ACC112 (cell line): ENCODE data around the gene UPP2.

ENCODE experiments used
- H2AFZ ChIP-seq: fragments of 200-600 bp; sonication (generic); one replicate; pipeline ENCODE4 v1.6.0; 2017; ENCODE audit warnings: antibody characterized with exemption, low read length; ENCODE audit not compliant: unreplicated experiment
- H3K27ac ChIP-seq: fragments of 200-600 bp; sonication (generic); 2 replicates; pipeline ENCODE4 v1.5.1; 2014; ENCODE audit warnings: low read depth, mild to moderate bottlenecking, antibody characterized with exemption, low read length, moderate library complexity
- H3K27me3 ChIP-seq: fragments of 200-600 bp; sonication (generic); 2 replicates; pipeline ENCODE4 v1.6.1; 2014; ENCODE audit warnings: mild to moderate bottlenecking, antibody characterized with exemption, low read length, moderate library complexity, mixed read lengths; ENCODE audit not compliant: insufficient read depth
- H3K36me3 ChIP-seq: fragments of 200-600 bp; sonication (generic); 2 replicates; pipeline ENCODE4 v1.6.1; 2016; ENCODE audit warnings: mild to moderate bottlenecking, antibody characterized with exemption, low read length, moderate library complexity, mixed read lengths; ENCODE audit not compliant: insufficient read depth
- H3K4me1 ChIP-seq: fragments of 200-600 bp; sonication (generic); one replicate; pipeline ENCODE4 v1.6.1; 2016; ENCODE audit warnings: low read length, mixed read lengths; ENCODE audit not compliant: insufficient read depth, unreplicated experiment, control insufficient read depth
- H3K4me3 ChIP-seq: fragments of 200-600 bp; sonication (generic); 2 replicates; pipeline ENCODE4 v1.5.1; 2014; ENCODE audit warnings: mild to moderate bottlenecking, low read depth, low read length
- H3K79me2 ChIP-seq: fragments of 200-600 bp; sonication (generic); one replicate; pipeline ENCODE4 v1.6.0; 2016; ENCODE audit warnings: low read length; ENCODE audit not compliant: control insufficient read depth, unreplicated experiment, insufficient read depth

The UPP2 gene

DNA sequence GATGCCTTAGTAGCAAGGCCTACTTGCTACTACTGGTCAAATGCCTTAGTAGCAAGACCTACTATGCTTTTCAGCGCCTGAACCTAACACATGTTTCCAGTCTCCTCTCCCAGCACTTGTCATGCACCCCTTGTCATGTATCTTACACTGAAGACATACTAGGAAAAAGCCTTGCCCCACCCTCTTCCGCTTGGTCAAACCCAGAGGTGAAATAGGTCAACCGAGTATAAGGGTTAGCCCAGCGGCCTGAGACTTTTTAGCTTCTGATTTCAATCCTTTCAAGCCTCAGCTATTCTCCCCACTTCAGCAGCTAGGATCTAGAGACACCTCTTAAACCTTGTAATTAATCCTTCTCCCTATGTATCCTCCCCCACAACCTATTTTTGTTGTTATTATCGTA is 73.3 kb downstream of the UPP2 start:
- Histone ChIP-seq H3K79me2 (no peaks in the 10 kb centered on the region), H3K27ac (no peak overlapping the region), H3K27me3 (peaks cover 17% of the 10 kb centered on the region), H3K36me3 (no peaks in the 10 kb centered on the region), H3K4me1 (no peaks in the 10 kb centered on the region), H3K4me3 (no peak overlapping the region), H2AFZ (no peak overlapping the region)

DNA sequence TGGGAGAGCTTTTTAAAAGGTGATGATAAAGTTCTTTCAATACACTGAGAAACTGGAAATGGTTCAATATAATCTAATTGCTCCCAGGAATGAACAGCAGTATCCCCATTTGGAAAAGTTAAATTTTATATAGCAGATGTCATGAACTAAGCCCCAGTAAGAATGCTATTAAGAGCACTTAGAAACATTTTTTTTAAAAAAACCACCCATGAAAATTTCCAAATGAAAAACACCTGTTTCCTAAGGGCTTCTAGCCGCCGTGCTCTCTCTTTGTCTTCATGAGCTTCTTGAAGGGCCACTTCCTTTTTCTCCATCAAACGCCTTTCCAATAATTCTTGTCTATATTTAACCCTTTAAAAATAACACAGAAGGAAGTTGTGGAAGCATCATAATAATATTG is 77.0 kb downstream of the UPP2 start:
- Histone ChIP-seq H3K27ac (no peak overlapping the region), H3K79me2 (no peaks in the 10 kb centered on the region), H3K4me1 (no peaks in the 10 kb centered on the region), H3K4me3 (no peak overlapping the region), H2AFZ (no peak overlapping the region), H3K36me3 (no peaks in the 10 kb centered on the region), H3K27me3 (peaks cover 24% of the 10 kb centered on the region; the same call in 1 of the 2 replicates)

DNA sequence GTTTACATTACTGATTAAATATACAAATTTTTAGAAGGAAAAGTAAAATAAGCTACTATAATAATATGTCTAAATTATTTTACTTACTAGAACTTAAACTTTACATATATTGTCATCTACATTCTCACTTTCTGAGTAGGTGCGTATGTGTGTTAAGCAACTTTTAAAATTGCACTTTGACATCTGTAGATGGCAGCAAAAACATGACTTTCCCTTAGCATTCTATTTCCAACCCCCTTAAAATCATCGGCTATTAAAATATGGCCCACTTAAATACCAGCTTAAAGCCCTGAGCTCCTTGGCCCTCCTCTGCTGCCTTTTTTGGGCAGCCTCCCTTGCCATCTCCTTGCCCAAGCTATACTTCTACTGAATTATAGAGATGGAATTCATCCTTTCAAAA is 78.0 kb downstream of the UPP2 start:
- Histone ChIP-seq H3K4me3 (no peak overlapping the region), H3K36me3 (no peaks in the 10 kb centered on the region), H3K27me3 (peaks cover 24% of the 10 kb centered on the region; the same call in 1 of the 2 replicates), H3K4me1 (no peaks in the 10 kb centered on the region), H3K79me2 (no peaks in the 10 kb centered on the region), H2AFZ (no peak overlapping the region), H3K27ac (no peak overlapping the region)

DNA sequence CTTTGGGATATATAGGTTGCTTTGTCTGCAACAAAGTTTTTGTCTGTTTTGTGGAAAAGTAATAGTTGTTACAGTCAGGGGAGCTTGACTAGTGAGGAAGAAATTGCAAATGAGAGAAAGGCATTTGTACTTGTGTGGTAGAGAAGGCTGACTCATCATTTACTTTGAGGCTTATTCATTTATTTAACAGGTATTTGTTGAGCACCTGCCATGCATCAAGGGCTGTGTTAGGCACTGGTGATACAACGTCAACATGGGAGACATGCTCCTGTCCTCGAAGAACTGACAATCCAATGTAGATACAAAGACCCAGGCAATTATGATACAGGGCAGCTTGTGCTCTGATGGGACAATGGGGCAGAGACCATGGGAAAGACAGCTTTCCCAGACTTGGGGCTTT is 79.5 kb downstream of the UPP2 start:
- Histone ChIP-seq H3K36me3 (no peaks in the 10 kb centered on the region), H3K27me3 (peaks cover 33% of the 10 kb centered on the region), H3K79me2 (no peaks in the 10 kb centered on the region), H3K4me1 (no peaks in the 10 kb centered on the region), H3K27ac (no peak overlapping the region), H3K4me3 (no peak overlapping the region), H2AFZ (no peak overlapping the region)

DNA sequence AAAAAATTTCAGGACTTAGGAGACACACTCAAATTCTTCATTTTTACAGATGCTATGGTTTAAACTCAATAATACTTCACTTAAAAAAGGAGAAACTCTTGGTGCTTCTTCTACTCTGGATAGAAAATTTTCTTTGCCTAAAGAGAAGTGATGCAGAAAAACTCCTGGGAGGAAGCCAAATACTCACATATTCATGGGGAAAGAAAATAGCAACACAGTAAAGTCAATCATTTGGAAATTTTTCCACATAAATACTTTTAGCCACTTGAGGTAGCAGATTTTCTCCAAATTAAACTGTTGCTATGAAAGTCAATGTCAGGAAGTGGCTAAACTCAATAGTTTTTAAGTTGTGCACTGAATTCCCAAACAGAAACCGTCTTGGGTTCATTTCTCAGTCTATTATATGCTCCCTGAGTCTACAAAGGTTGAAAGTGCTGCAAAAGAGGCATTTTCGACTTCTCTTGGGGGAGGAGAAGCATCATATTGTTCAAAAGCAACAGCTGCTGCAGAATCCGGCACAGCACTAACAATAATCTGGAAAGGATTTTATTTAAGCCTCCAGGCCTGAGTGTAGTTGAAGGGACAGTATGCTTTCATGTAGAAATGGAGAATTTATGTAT is 81.1 kb downstream of the UPP2 start:
- Histone ChIP-seq H3K4me3 (no peak overlapping the region), H3K79me2 (no peaks in the 10 kb centered on the region), H3K27me3 (peaks cover 44% of the 10 kb centered on the region), H3K27ac (no peak overlapping the region), H2AFZ (no peak overlapping the region), H3K36me3 (no peaks in the 10 kb centered on the region), H3K4me1 (no peaks in the 10 kb centered on the region)

DNA sequence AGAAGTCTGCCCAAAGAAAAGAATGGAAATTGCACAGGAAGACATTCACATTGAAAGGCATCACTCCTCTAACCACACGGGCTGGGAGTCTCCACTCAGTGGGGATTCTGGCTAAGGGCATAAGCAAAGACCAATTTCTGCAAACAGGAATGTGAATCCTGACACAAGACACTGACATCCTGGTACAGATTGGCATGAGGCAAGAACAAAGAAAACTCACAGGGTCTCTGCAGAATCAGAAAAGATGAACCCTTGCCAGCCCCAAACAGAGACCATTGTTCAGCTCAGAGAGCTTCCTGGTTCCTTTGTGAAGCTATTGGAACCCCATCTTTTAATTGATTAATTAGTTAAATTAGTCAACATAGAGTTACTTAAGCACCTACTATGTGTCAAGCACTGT is 82.3 kb downstream of the UPP2 start:
- H3K4me3 ChIP-seq = no peak overlapping the region
- peaks cover 36% of the 10 kb centered on the region for H3K27me3 ChIP-seq
- H3K27ac ChIP-seq = no peak overlapping the region
- no peak overlapping the region for H2AFZ ChIP-seq
- no peaks in the 10 kb centered on the region for H3K4me1 ChIP-seq
- no peaks in the 10 kb centered on the region for H3K36me3 ChIP-seq
- H3K79me2 ChIP-seq = no peaks in the 10 kb centered on the region

DNA sequence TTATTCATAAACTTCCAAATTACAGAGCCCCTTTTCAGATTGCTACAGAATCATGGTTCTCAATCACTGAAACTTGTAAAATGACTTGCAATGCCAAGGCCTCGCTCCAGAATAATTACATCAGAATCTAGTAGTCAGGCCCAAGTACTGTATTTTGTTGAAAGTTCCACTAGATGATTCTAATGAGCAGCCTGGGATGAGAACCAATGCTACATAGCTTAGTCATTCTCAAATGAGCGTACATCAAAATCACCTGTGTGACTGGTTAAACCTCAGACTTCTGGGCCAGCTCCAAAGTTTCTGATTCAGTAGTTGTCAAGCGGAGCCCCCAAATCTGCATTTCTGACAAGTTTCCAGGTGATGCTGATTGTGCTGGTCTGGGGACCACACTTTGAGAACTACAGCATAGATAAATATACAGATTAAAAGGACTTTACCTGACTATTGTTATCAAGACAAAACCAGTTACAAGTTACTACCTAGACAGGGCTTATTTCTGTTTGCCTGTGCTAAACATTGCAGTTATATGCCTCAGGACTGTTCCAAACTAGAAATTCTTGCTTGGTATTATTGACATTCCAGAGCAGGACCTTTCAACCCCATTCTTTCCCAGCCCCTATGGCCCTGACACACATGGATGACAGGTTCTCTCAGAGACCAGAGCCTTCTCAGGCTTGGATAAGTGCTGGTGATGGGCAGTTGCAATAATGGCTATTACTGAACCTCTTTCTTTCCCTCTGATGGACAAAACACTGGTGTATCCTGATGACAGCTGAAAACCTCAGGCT is 83.1 kb downstream of the UPP2 start:
- Histone ChIP-seq H3K27me3 (peaks cover 36% of the 10 kb centered on the region), H3K79me2 (no peaks in the 10 kb centered on the region), H3K4me1 (no peaks in the 10 kb centered on the region), H2AFZ (no peak overlapping the region), H3K27ac (no peak overlapping the region), H3K36me3 (no peaks in the 10 kb centered on the region), H3K4me3 (no peak overlapping the region)
